Pancreas (tissue), 10 donors: ENCODE data around the gene NR2F1-AS1. TPM values are rescaled to one million over a fixed set of nuclear protein-coding genes. Genes with fewer than 3 reads are reported as not detected.

Experiments used
- ATAC-seq, 4 donors: fragments of 200-7000 bp; cut with Tn5 transposase; one replicate each; pipeline versions ENCODE4 v1.8.0 to v1.9.1; 2020; ENCODE audit warnings: mild to moderate bottlenecking in 4 of 4, moderate library complexity in 4 of 4
- DNase-seq, 6 donors: peaks; one replicate each; pipeline ENCODE4 v3.0.0-alpha.2; 2020
- FAIRE-seq: peaks from 2 replicates; lab custom pipeline; 2012; peaks lifted over from hg19 to GRCh38; lab: Jason Lieb, UNC
- H3K27ac ChIP-seq, 4 donors: fragments of 200-600 bp; sonication (generic); 1 replicate in 3 of 4; 2 replicates in 1 of 4; pipeline versions ENCODE4 v1.5.0 to v1.8.0; 2020
- H3K27me3 ChIP-seq, 4 donors: fragments of 200-600 bp; one replicate each; pipeline ENCODE4 v1.8.0; 2021
- H3K36me3 ChIP-seq, 3 donors: fragments of 200-600 bp; sonication (generic) in 1 of 3; one replicate each; pipeline versions ENCODE4 v1.5.0 to v1.8.0; 2020 to 2021
- H3K4me1 ChIP-seq, 3 donors: fragments of 200-600 bp; one replicate each; pipeline ENCODE4 v1.8.0; 2021
- H3K4me3 ChIP-seq, 4 donors: fragments of 200-600 bp; sonication (generic) in 2 of 4; one replicate each; pipeline versions ENCODE4 v1.5.0 to v1.8.0; 2020 to 2021
- H3K9me3 ChIP-seq, 4 donors: fragments of 200-600 bp; one replicate each; pipeline ENCODE4 v1.8.0; 2021
- WGBS, 2 donors: extraction: QIAGEN DNeasy Blood & Tissue Kit; methylation state at CpG; one replicate each; pipeline ENCODE4 v1.1.7; 2013; 5-methylcytosine and 5-hydroxymethylcytosine counted together
- intact Hi-C, 3 donors: fragments of 100-400 bp; cut with DNase I; formaldehyde crosslinking; loops; one replicate each; pipeline versions ENCODE4 v1.11.1 to v1.14.2; 2022
- polyA plus RNA-seq, 2 donors: library from polyadenylated mRNA; stranded (reverse); fragments of 200-250 nt; gene quantifications; one replicate each; pipeline ENCODE4 v1.2.3, GENCODE V29; 2013
- total RNA-seq, 6 donors: library from RNA; stranded (reverse); fragmentation: NEBNext Ultra II Directional in 4 of 6; extraction: Animal tissue kit (Norgen Biotek cat#: 25700) in 4 of 6; gene quantifications; one replicate each; pipeline versions ENCODE4 v1.2.1 to v1.2.4, GENCODE V29; 2021 to 2023
- TF ChIP-seq, protein P1 (sequence below), 4 donors: fragments of 200-600 bp; sonication (generic) in 3 of 4; IDR thresholded peaks; one replicate each; pipeline versions ENCODE4 v1.5.0 to v1.8.0; 2021; ENCODE audit warnings: antibody characterized with exemption in 4 of 4
- donor health status: healthy with polysubstance abuse.
- donor health status: DM: no; HTN: no; CAD: no; lungs with moderate emphysema.
- donor health status: DM: no; HTN: no; CAD: no.
- donor health status: control.
- donor health status: control.
- donor health status: Bipolar disorder and iron deficiency.
- donor health status: DM: yes; HTN: yes; CAD: no.
- donor health status: DM: no; HTN: no; CAD: no.
- donor health status: DM: no; HTN: no; CAD: no.
- donor health status: DM: yes; HTN: yes; CAD: no.

NR2F1-AS1 gene
- 1 to 10 TPM in 5 of 6 donors, under 1 TPM in 1; 0.65 to 2.7 (median 2.0) TPM for total RNA-seq
- 1 to 10 TPM; 3.1 to 4.4 TPM for polyA plus RNA-seq

DNA sequence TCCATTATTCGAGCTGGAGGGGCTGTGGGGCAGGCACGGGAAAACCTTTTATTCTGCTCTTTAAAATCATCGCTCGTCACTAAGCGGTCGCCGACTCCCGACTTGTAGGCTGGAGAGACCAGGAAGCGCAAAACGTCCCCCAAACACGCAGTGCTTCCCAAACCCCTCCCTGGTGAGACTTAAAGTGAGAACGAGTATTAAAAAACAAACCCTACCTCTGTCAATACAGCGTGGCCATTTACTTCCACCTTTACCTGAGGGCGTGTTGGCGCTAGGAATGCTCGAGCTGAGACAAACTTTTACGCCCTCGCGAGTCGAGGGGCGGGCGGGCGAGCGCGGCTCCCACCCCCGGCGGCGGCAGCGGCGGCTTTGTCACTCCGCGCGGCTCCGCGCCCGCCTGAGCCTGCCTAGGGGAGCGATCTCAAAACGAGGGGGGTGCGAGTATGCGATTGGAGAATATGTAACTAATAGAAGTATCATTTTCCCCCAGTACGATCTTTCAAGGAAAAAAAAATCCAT is at the start of gene NR2F1-AS1:
TSS of gene NR2F1-AS1 (minus strand) at position 293 of the 519 bp plus-strand sequence.
- DNase-seq (no peak), ATAC-seq (peak; percentile 11 to 21 (median 18)), FAIRE-seq (no peak)
- Histone ChIP-seq H3K27ac (peak within 1 kb of the TSS in 2 of 4 donors; percentile 36 to 53), H3K27me3 (no peaks in the 10 kb centered on the region), H3K36me3 (no peaks in the 10 kb centered on the region), H3K4me3 (peak within 1 kb of the TSS; percentile 32 to 60 (median 48)), H3K4me1 (peaks cover 0 to 5% (median 0%) of the 10 kb centered on the region in 3 donors), H3K9me3 (no peaks in the 10 kb centered on the region)
- WGBS, 2 donors: 1% methylated on average over 41 of the region's 41 CpGs
- TF ChIP-seq, protein P1, sequence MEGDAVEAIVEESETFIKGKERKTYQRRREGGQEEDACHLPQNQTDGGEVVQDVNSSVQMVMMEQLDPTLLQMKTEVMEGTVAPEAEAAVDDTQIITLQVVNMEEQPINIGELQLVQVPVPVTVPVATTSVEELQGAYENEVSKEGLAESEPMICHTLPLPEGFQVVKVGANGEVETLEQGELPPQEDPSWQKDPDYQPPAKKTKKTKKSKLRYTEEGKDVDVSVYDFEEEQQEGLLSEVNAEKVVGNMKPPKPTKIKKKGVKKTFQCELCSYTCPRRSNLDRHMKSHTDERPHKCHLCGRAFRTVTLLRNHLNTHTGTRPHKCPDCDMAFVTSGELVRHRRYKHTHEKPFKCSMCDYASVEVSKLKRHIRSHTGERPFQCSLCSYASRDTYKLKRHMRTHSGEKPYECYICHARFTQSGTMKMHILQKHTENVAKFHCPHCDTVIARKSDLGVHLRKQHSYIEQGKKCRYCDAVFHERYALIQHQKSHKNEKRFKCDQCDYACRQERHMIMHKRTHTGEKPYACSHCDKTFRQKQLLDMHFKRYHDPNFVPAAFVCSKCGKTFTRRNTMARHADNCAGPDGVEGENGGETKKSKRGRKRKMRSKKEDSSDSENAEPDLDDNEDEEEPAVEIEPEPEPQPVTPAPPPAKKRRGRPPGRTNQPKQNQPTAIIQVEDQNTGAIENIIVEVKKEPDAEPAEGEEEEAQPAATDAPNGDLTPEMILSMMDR (IDR thresholded peaks at IDR 0.05): no peak
- intact Hi-C loops: no loop called here

DNA sequence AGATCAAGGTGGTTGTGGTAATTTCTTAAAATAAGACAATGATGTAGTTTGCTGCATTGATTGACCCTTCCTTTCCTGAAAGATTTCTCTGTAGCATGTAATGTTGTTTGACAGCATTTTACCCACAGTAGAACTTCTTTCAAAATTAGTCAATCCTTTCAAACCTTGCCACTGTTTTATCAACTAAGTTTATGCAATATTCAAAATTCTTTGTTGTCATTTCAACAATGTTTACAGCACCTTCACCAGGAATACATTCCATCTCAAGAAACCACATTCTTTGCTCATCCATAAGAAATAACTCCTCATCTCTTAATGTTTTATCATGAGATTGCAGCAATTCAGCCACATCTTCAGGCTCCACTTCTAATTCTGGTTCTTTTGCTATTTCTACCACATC is 45.8 kb upstream of the NR2F1-AS1 start:
- ATAC-seq (no peak), FAIRE-seq (no peak), DNase-seq (no peak)
- Histone ChIP-seq H3K27ac (no peak overlapping the region), H3K9me3 (no peaks in the 10 kb centered on the region), H3K4me3 (no peak overlapping the region), H3K4me1 (no peaks in the 10 kb centered on the region), H3K27me3 (no peaks in the 10 kb centered on the region), H3K36me3 (no peaks in the 10 kb centered on the region)
- intact Hi-C loops: no loop called here
- TF ChIP-seq, protein P1 (IDR thresholded peaks at IDR 0.05): no peak

DNA sequence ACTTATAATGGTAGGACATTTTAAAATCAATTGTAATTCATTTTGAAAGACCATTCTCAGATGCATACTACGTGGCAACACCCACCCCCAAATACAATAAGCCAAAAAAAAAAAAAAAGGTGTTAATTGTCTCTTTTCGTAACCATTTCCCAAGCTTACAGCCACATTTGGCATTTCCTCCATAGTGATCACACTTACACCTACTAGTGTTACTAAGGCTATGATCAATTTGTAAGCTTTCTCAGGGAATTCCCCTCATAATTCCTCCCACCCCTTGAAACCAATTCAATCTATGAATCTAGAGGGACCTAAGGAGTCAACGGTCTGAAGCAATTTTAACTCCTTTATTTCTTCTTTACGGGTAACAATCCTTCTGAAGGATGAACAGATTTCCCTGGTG is 42.1 kb upstream of the NR2F1-AS1 start:
- no peak for FAIRE-seq
- intact Hi-C loops: no loop called here
- no peak for ATAC-seq
- no peaks in the 10 kb centered on the region for H3K36me3 ChIP-seq
- WGBS, 2 donors: 77 to 84% methylated on average over 4 of the region's 4 CpGs
- H3K4me3 ChIP-seq: no peak overlapping the region
- peaks cover 0 to 3% (median 0%) of the 10 kb centered on the region in 3 donors for H3K4me1 ChIP-seq
- no peaks in the 10 kb centered on the region for H3K9me3 ChIP-seq
- no peak overlapping the region for H3K27ac ChIP-seq
- H3K27me3 ChIP-seq: no peaks in the 10 kb centered on the region
- no peak for DNase-seq
- TF ChIP-seq, protein P1 (IDR thresholded peaks at IDR 0.05): no peak

DNA sequence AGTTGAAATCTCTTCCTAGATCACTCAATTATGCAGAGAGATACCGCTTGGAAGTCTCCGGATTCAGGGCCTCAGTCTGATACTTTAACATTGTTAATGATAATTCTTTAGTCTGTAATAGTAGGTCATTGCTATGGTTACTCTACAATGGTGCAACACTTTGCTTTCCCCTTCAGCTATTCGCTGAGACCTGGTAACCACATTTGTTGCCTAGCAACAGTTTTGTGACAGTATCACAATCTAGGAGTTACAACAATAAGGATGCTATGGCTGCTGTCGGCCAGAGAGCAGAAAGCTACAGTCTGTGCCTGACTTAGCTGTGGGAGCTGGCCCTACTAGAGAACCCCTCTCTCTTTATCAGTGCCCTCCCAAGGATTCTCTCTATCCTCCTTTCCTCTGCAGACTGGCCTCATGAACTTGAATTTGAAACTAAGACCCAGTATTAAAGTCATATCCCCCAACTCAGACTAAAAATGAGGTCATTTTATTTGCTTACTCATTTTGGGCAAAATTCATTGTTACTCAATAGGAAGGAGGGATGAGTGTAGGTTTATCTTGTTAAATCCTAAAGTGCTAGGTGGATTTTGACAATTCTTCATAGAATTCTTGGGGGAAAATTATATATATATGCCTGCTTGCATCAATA is 41.3 kb upstream of the NR2F1-AS1 start:
- no peak for FAIRE-seq
- peak in 1 of 6 donors; percentile 9 for DNase-seq
- TF ChIP-seq, protein P1 (IDR thresholded peaks at IDR 0.05): no peak
- Histone ChIP-seq H3K4me1 (peaks cover 0 to 3% (median 0%) of the 10 kb centered on the region in 3 donors), H3K4me3 (no peak overlapping the region), H3K27me3 (no peaks in the 10 kb centered on the region), H3K36me3 (no peaks in the 10 kb centered on the region), H3K27ac (peak overlapping the region in 2 of 4 donors; percentile 56 to 72), H3K9me3 (no peaks in the 10 kb centered on the region)
- WGBS, 2 donors: 74 to 77% methylated on average over 4 of the region's 4 CpGs
- ATAC-seq: peak in 3 of 4 donors; percentile 23 to 41 (median 39)
- intact Hi-C loops: no loop called here

DNA sequence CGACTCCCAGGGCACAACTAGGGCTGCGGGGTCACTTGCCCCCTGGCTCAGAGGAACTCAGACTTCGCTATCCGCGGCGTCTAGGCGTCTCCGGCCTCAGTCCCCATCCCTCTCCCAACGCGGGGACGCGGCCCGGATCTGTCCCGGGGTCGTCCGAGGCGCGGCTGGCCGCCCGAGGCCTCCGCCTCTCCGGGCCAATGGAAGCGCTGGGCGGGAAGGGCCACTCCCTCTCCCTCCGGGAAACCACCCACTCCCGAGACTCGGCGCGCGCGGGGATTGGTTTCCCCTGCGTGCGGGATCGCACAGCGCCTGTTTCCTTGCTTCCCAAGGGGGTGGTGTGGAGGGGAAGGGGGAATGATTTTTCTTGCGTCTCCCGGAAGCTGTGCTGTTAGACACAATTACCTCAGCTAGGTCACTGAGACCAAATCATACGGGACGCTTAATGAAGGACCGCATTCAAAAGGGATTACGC is 40.3 kb upstream of the NR2F1-AS1 start:
- ATAC-seq: peak; percentile 80 to 93 (median 86)
- intact Hi-C loops: no loop called here
- TF ChIP-seq, protein P1 (IDR thresholded peaks at IDR 0.05): no peak
- Histone ChIP-seq H3K4me1 (peaks cover 0 to 3% (median 0%) of the 10 kb centered on the region in 3 donors), H3K27ac (peak overlapping the region in 3 of 4 donors; percentile 56 to 72 (median 68)), H3K36me3 (no peaks in the 10 kb centered on the region), H3K27me3 (no peaks in the 10 kb centered on the region), H3K9me3 (no peaks in the 10 kb centered on the region), H3K4me3 (peak overlapping the region; percentile 44 to 75 (median 54))
- peak; percentile 68 to 90 (median 78) for DNase-seq
- WGBS, 2 donors: 4% methylated on average over 38 to 41 of the region's 41 CpGs
- no peak for FAIRE-seq
